CD14-positive monocyte (primary cell): ENCODE measurements around the gene VMP1. TPM values are rescaled to one million over a fixed set of nuclear protein-coding genes. Genes with fewer than 3 reads are reported as not detected.
"Not testable (repeated sequence)": the region's sequence is repeated elsewhere in the genome, so short reads cannot be mapped to it uniquely, and the experiment has no call there.

Experiments used
- DNase-seq, 3 donors: peaks; one replicate each; pipeline ENCODE4 v3.0.0-alpha.2; 2011 to 2022
- H2AFZ ChIP-seq: 2 replicates; pipeline ENCODE4 v1.6.0; 2012; ENCODE audit warnings: mild to moderate bottlenecking, low read depth, low read length, inconsistent platforms; ENCODE audit not compliant: insufficient read depth, poor library complexity, severe bottlenecking
- H3K27ac ChIP-seq, 2 donors: 1 replicate in 1 of 2; 2 replicates in 1 of 2; pipeline ENCODE4 v1.5.1; 2012 to 2013; ENCODE audit warnings: low read length in 2 of 2, control low read depth in 1 of 2, inconsistent platforms in 1 of 2, low read depth in 1 of 2, mild to moderate bottlenecking in 1 of 2
- H3K27me3 ChIP-seq, 2 donors: one replicate each; pipeline versions ENCODE4 v1.6.0 to v1.6.1; 2011 to 2013; ENCODE audit warnings: low read length in 2 of 2; ENCODE audit not compliant: control insufficient read depth in 2 of 2, insufficient read depth in 2 of 2
- H3K36me3 ChIP-seq, 2 donors: replicated peaks in 1 of 2; 1 replicate in 1 of 2; 2 replicates in 1 of 2; pipeline versions ENCODE4 v1.5.1 to v1.6.1; 2012 to 2013; ENCODE audit warnings: low read length in 2 of 2, control low read depth in 1 of 2, inconsistent platforms in 1 of 2, mild to moderate bottlenecking in 1 of 2; ENCODE audit not compliant: insufficient read depth in 2 of 2, control insufficient read depth in 1 of 2
- H3K4me1 ChIP-seq, 2 donors: 1 replicate in 1 of 2; 2 replicates in 1 of 2; pipeline versions ENCODE4 v1.5.1 to v1.6.1; 2012 to 2013; ENCODE audit warnings: low read length in 2 of 2, control low read depth in 1 of 2, inconsistent platforms in 1 of 2, mild to moderate bottlenecking in 1 of 2, moderate library complexity in 1 of 2; ENCODE audit not compliant: insufficient read depth in 2 of 2, control insufficient read depth in 1 of 2
- H3K4me2 ChIP-seq: replicated peaks from 2 replicates; pipeline ENCODE3; 2012; ENCODE audit warnings: low read length, moderate library complexity, mild to moderate bottlenecking; ENCODE audit not compliant: poor library complexity, severe bottlenecking; ENCODE audit errors: extremely low read depth
- H3K4me3 ChIP-seq, 3 experiments: fragments of 200-600 bp in 1 of 3; sonication (generic) in 1 of 3; replicated peaks in 1 of 3; 1 replicate in 2 of 3; 2 replicates in 1 of 3; pipeline ENCODE4 v1.5.1; 2011 to 2013; ENCODE audit warnings: low read length in 3 of 3, mild to moderate bottlenecking in 3 of 3, control low read depth in 2 of 3, low read depth in 2 of 3, inconsistent platforms in 1 of 3, moderate library complexity in 1 of 3
- H3K79me2 ChIP-seq: 2 replicates; pipeline ENCODE4 v1.6.0; 2012; ENCODE audit warnings: mild to moderate bottlenecking, control low read depth, inconsistent platforms, low read length, moderate library complexity; ENCODE audit not compliant: insufficient read depth
- H3K9ac ChIP-seq: 2 replicates; pipeline ENCODE4 v1.6.0; 2017; ENCODE audit warnings: low read length, mild to moderate bottlenecking; ENCODE audit not compliant: insufficient read depth, poor library complexity, severe bottlenecking
- H3K9me3 ChIP-seq, 2 donors: replicated peaks in 1 of 2; 1 replicate in 1 of 2; 2 replicates in 1 of 2; pipeline versions ENCODE4 v1.5.1 to v1.6.1; 2012 to 2013; ENCODE audit warnings: low read length in 2 of 2, control low read depth in 1 of 2; ENCODE audit not compliant: control insufficient read depth in 1 of 2, insufficient read depth in 1 of 2
- H4K20me1 ChIP-seq: 2 replicates; pipeline ENCODE4 v1.6.0; 2012; ENCODE audit warnings: mild to moderate bottlenecking, low read length, control low read depth, moderate library complexity; ENCODE audit not compliant: insufficient read depth
- H3K27ac Mint-ChIP-seq, 7 donors: one replicate each; pipeline ENCODE4 v1.8.0; 2020; ENCODE audit warnings: mild to moderate bottlenecking in 7 of 7, mixed read lengths in 7 of 7, moderate library complexity in 6 of 7, inconsistent platforms in 2 of 7
- H3K27me3 Mint-ChIP-seq, 3 donors: one replicate each; pipeline ENCODE4 v1.8.0; 2021 to 2022; ENCODE audit warnings: low read depth in 3 of 3, mild to moderate bottlenecking in 3 of 3, mixed read lengths in 3 of 3, moderate library complexity in 3 of 3, inconsistent platforms in 1 of 3
- H3K36me3 Mint-ChIP-seq, 2 donors: one replicate each; pipeline ENCODE4 v1.8.0; 2020; ENCODE audit warnings: mixed read lengths in 2 of 2, inconsistent platforms in 1 of 2, mild to moderate bottlenecking in 1 of 2
- H3K4me1 Mint-ChIP-seq: one replicate; pipeline ENCODE4 v1.8.0; 2020; ENCODE audit warnings: mild to moderate bottlenecking, mixed read lengths
- H3K4me3 Mint-ChIP-seq, 2 donors: one replicate each; pipeline ENCODE4 v1.8.0; 2020; ENCODE audit warnings: mild to moderate bottlenecking in 2 of 2, mixed read lengths in 2 of 2, moderate library complexity in 1 of 2
- H3K9me3 Mint-ChIP-seq, 7 donors: one replicate each; pipeline ENCODE4 v1.8.0; 2020 to 2022; ENCODE audit warnings: mixed read lengths in 7 of 7, mild to moderate bottlenecking in 6 of 7, moderate library complexity in 6 of 7, inconsistent platforms in 2 of 7
- CTCF ChIP-seq: fragments of 200-600 bp; IDR thresholded peaks from one replicate; pipeline ENCODE4 v1.8.0; 2022; ENCODE audit warnings: antibody characterized with exemption, mild to moderate bottlenecking
- WGBS: methylation state at CpG from one replicate; pipeline ENCODE4 v1.1.5; 2013; ENCODE audit warnings: missing lambda C conversion rate; ENCODE audit not compliant: insufficient coverage; 5-methylcytosine and 5-hydroxymethylcytosine counted together
- intact Hi-C, 2 donors: fragments of 100-400 bp; cut with micrococcal nuclease; formaldehyde crosslinking; loops; one replicate each; pipeline versions ENCODE4 v1.15.0 to v1.15.1; 2023
- polyA plus RNA-seq, 3 donors: library from polyadenylated mRNA; depleted of rRNA in 1 of 3; unstranded in 2 of 3; stranded (reverse) in 1 of 3; fragments of 300-500 nt in 2 of 3; fragments of >200 nt in 1 of 3; fragmentation: Illumina TruSeq in 2 of 3; gene quantifications; 1 replicate in 2 of 3; 2 replicates in 1 of 3; pipeline ENCODE4 v1.2.3, GENCODE V29; 2012 to 2021

Gene VMP1
- polyA plus RNA-seq, 3 donors: 246 to 511 (median 386) TPM

- Mint-ChIP-seq H3K4me1 (peaks cover 91% of the 10 kb centered on the region), H3K27me3 (peaks cover 0 to 2% (median 0%) of the 10 kb centered on the region in 3 donors), H3K36me3 (peaks cover 4 to 6% of the 10 kb centered on the region in 2 donors), H3K4me3 (peak overlapping the region in 1 of 2 donors; percentile 42), H3K9me3 (peaks cover 0 to 2% (median 0%) of the 10 kb centered on the region in 7 donors), H3K27ac (peak overlapping the region; percentile 54 to 91 (median 79))
- Histone ChIP-seq H3K36me3 (no peaks in the 10 kb centered on the region), H3K9me3 (no peaks in the 10 kb centered on the region), H4K20me1 (no peaks in the 10 kb centered on the region), H3K4me2 (peak overlapping the region; percentile 24), H3K4me3 (peak overlapping the region in 1 of 3 experiments; percentile 28), H3K79me2 (peaks cover 10% of the 10 kb centered on the region), H3K27ac (peak overlapping the region; percentile 53 to 68), H3K4me1 (peaks cover 82 to 97% of the 10 kb centered on the region in 2 donors), H3K9ac (no peak overlapping the region), H2AFZ (no peak overlapping the region), H3K27me3 (no peaks in the 10 kb centered on the region)
- WGBS: 50% methylated on average over 2 of the region's 14 CpGs
- no peak for DNase-seq
- intact Hi-C loops: no loop called here
- no peak for TF ChIP-seq CTCF
Measured at GRCh38 chr17:59851439-59852375, 144.3 kb downstream of the VMP1 start.

GRCh38 chr17:59852847-59853167 is 145.4 kb downstream of the VMP1 start:
- H3K4me1 ChIP-seq: peaks cover 72 to 88% of the 10 kb centered on the region in 2 donors
- intact Hi-C loops, H3K36me3 Mint-ChIP-seq: not testable (repeated sequence)

More at GRCh38 chr17:59852847-59853167, 145.4 kb downstream of the VMP1 start:
- not testable (repeated sequence) for DNase-seq, H3K9me3 ChIP-seq, H3K27me3 Mint-ChIP-seq, H3K4me3 Mint-ChIP-seq, H3K4me2 ChIP-seq, H3K36me3 ChIP-seq, H3K79me2 ChIP-seq, H4K20me1 ChIP-seq, H3K4me3 ChIP-seq, H3K27me3 ChIP-seq, H3K9me3 Mint-ChIP-seq, H3K9ac ChIP-seq, H2AFZ ChIP-seq
- WGBS: 98% methylated on average over 7 of the region's 7 CpGs
- H3K27ac ChIP-seq: peak overlapping the region in 1 of 2 donors; percentile 68
- Mint-ChIP-seq H3K4me1 (peaks cover 86% of the 10 kb centered on the region), H3K27ac (peak overlapping the region; percentile 10 to 86 (median 59))
